GM19238 (cell line): Measurements from ENCODE around the gene FBXW11.
A peak's percentile ranks its signal among the peaks of the same experiment; 100 is the strongest.
"Not testable (repeated sequence)": the region's sequence is repeated elsewhere in the genome, so short reads cannot be mapped to it uniquely, and the experiment has no call there.

Experiments
- DNase-seq: peaks from one replicate; pipeline ENCODE4 v3.0.0; 2011; ENCODE audit warnings: low spot score; ENCODE audit not compliant: insufficient read length

FBXW11 gene

DNA sequence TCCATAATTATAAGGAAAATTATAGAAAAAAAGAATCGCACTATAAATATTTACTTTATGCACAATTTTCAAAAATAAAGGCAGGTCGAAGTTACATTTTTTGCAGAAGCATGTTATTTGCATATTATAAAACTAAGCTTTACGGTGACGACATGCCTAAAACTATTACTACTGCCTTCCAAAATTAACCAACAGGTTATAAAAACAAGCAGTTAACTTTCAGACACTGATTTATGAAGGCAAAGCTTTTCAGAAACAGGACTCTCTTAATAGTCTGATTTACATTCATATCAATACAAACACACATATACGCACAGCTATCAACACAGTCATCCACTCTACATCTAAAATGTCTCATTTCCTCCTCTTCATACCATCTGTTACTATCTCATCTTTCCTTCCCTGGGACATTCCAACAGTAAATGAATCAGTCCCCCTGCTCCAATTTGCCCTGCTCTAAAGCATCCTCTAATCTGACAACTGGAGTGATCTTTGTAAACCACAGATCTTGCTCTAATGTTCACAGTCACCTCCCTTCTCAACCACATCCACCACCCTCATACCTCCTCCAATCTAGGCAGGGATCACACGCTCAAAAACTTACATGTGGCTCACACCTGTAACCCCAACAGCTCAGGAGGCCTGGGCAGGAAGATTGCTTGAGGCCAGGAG, 21.6 kb downstream of the FBXW11 start:
- no peak for DNase-seq

DNA sequence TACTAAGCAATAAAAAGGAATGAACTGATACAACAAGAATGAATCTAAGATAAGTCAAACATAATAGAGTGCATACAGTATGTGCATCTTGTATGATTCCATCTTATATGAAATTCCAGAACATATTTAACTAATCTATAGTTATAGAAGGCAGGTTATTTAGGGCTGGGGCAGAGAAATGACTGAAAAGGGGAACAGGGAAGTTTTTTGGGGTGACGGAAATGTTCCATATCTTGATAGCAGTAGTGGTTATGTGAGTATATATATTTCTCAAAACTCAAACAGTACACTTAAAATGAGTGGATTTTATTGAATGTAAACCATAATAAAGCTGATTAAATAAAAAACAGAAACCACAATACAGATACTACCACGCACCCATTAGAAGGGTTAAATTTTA, 24.6 kb downstream of the FBXW11 start:
- no peak for DNase-seq

DNA sequence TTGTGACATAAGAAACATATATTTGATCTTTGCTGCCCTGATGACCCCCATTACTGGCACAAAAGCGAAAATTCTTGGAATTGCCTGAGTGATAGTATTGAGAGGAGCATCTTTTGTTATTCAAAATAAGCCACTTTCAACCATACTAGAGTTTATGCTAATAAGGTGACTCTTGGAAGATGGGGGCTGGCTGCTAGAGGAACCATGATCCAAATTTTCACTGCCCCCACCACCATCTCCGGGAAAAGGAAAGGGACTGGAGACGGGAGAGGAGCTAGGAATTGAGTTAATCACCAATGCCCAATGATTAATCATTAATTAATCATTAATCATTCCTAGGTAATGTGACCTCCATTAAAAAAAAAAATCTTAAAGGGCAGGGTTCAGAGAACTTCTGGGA, 25.6 kb downstream of the FBXW11 start:
- no peak for DNase-seq

DNA sequence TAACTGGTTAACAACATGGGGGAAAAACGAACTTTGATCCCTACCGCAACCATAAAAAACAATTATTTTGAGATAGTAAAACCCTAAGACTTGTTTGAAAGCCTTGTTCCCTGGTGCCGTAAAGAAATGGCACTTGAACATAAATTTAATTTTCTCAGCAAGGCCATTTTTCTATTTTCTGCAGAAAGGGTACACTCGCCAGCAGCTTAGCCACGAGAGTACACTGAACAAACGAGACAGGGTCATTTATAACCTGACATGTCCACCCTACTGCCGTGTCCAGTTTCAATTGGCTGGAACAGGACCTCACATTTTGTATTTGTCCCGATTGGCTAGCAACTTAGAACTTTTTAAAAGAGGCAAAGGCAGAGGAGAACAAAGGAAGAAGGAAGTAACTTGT, 26.8 kb downstream of the FBXW11 start:
- DNase-seq, result no peak

DNA sequence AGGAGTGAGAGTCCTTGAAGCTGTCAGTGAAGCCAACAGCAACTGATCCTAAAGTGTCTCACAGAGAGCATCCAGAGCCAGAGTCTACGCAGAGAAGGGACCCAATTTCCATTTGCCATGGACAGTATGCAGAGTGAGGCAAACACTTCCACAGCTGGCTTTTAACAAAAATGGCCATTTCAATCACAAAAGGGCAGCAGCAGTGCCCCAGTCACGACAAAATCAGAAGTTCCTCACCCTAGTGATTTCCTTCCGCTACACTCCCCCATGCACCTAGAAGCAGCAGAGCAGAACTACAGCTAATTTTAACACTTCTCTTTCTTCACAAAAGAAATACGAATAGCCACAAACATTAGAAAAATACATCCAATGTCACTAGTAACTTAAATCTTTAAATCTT, 27.9 kb downstream of the FBXW11 start:
- no peak for DNase-seq

DNA sequence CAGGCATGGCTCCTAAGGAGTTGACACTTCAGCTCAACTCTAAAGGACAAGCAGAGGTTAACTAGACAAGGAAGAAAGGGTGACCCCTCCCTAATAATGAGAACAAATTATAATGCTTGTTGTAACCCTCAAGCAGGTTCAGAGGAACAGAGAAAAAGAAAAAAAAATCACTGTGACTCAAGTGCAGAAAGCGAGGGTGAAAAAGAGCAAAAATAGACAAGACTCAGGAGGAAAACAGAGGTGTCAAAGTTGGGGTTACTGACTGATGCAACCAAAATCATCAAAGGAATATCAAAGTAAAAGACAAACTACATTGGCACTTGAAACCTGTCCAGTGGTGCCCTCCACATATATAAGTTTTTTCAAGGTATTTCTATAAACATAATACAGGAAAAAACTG, 28.4 kb downstream of the FBXW11 start:
- DNase-seq, result no peak

DNA sequence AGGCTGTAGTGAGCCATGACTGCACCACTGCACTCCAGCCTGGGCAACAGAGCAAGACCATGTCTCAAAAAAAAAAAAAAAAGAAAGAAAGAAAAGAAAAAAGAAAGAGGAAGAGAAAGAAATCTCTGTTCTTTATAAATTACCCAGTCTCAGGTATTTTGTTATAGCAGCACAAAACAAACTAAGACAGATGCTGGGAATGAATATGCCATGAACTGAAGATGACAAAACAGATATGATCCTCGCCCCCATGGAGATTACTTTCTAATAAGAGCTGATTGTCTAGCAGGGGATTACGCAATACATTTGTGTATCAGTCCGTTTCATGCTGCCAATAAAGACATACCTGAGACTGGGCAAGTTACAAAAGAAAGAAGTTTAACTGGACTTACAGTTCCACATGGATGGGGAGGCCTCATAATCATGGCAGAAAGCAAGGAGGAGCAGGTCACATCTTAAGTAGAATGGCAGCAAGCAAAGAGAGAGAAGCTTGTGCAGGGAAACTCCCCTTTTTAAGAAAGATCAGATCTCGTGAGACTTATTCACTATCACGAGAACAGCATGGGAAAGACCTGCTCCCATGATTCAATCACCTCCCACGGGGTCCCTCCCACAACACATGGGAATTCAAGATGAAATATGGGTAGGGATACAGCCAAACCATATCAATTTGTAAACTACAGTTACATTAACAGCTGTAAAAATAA, 29.0 kb downstream of the FBXW11 start:
- not testable (repeated sequence) for DNase-seq

DNA sequence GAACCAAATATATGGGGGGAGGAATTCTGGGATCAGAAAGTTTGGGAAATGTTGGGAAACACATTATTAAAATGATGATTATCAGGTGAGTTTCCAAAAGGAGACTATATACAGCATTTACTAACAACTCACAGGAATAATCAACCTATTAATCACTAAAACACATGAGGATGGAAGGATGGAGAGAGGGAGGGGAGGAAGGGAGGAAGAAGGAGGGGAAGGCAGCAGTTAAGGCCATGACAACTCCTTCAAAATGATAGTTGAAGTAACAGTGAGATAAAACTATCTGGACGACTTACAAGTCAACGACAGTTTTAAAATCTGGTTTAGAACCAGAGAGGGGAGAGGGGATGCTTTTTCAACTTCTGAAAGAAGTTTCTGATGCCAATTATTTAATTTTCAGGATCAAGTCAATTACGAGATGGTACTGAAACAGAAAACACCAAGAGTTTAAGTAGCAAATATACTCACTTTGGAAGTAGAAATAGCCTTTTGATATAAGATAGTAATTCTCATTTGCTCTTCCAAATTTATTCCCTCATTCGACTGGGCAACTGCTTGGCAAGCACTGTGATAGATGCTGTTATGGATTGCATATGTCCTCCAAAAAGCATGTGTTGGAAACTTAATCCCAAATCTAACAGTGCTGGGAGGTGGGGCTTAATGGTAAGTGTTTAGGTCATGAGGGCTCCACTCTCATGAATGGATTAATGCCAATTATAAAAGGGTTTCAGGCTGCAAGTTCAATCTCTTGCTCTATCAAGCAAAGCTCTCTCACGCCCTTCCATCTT, 30.4 kb downstream of the FBXW11 start:
- DNase-seq, result no peak

DNA sequence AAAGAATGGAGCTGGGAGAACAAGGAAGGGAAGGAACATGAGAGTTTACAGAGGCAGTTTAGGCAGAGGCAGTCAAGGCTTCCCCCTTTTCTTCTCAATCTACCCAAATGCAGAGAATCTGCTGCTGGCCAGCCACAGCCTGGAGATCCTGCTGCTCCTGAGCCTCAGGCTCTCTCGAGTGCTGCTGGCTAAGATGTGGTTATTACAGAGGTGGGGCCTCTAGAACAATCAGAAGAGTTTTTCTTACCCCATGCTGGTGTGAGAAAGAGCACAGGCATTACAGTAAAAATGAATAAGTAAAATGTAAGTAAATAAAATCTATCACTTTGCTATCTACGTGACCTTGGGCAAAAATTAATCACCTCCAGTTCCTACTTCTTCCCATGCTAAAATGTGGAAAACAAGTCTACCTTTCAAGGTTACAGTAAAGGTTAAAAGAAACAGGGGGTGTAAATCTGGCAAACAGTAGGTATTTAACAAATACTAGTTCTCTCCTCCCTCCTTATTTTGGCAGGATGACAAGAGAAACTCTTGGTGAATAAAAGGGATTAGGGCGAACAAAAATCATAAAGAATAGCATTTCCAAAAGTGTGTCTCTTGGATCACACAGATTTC, 31.1 kb downstream of the FBXW11 start:
- DNase-seq, result no peak

DNA sequence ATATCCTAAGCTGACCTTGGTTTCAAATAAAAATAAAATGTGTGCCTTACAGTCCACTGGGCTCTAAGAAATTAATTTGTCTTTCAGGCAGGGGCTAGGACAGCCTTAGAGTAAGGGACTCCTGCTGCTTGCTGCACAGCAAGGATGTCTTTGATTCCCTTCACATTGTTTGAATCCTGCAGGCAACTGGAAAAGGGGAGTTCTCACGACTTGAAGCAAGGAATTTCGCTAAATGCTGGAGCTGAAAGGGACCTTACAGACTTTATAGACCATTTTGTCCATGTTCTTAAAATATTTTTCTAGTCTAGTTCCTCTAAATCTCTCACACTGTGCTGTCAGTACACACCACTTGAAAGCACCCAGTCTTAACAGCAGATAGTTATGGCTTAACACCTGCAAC, 35.6 kb downstream of the FBXW11 start:
- DNase-seq, result no peak

DNA sequence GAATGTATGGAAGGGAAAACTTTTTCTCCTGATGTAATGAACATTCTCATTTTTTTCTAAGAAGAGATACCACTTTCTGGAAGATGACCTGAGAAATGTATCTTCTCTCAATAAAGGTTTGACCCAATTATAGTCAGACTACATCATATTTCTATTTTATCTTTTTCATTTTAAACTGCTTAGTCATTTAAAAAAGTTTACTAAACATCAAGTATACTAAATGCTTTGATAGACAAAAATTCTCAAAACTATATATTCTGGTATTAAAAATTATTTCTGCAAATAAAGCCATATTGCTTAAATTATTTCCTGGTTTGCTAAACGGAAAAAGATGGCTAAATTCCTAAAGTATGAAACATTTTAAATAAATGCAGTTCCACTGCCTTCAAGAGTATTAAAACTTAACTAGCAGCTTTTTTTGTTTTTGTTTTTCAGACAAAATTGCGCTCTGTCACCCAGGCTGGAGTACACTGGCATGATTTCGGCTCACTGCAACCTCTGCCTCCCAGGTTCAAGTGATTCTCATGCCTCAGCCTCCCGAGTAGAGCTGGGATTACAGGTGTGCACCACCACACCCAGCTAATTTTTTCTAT, 37.1 kb downstream of the FBXW11 start:
- DNase-seq, result no peak

DNA sequence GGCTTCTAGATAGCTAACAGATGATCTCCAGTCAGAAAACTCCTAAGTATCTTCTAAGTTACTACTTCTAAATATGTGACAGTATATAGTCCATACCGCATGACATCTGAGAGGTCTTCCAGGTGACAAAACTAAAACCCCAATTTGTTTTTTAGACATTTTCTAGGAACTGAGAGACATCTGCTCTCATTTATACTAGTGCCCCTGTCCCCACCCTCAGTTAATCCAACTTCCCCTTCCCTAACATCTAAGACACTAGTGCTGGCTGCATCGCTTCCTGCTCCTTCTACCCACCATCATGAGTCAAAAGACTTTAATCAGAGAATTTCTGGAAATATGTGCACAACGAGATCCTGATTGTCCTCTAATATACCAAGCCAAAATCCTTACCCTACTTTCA, 37.9 kb downstream of the FBXW11 start:
- DNase-seq, result no peak

DNA sequence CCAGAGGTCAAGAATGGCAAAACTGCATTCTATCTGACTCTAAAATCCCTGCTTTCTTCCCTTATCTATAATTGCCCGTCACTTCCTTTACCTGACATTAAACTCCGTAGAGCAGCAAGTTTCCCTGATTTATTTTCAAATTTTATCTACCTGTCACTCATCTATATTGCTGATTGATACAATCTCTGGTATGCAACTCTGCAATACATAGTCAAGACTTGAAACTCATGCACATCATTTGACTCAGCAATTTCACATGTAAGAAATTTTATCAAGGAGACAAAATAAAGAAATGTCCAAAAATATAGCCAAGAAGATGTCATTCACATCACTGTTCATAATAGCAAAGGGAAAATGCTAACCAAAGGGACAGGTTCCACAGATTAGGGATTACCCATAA, 39.5 kb downstream of the FBXW11 start:
- DNase-seq, result no peak

DNA sequence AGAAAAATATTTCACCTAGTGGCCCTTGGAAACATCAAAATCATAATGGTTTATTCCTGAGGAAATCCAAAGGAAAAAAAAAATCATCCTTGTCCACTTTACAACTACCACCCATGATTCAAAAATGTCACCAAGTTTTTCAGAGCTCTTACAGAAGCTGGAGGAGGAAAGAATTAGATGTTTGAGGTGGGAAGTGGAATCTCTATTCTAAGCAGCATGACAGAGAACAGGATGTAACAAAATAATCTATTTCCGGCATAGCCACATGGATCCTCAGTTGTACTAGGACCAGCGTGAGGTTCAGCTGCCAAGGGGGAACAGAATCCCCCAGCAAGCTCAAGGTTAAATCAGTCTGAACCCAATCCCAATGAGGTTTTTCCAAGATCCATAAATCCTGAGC, 40.2 kb downstream of the FBXW11 start:
- DNase-seq, result no peak

DNA sequence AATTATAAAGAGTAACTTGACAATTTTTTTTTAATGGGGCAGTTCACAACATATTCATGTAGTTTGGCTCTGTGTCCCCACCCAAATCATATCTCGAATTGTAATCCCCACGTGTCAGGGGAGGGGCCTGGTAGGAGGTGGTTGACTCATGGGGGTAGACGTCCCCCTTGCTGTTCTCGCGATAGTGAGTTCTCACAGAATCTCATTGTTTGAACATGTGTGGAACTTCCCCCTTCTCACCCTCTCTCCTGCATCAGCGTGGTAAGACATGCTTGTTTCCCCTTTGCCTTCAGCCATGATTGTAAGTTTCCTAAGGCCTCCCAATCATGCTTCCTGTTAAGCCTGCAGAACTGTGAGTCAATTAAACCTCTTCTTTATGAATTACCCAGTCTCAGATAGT, 40.7 kb downstream of the FBXW11 start:
- DNase-seq, result no peak

DNA sequence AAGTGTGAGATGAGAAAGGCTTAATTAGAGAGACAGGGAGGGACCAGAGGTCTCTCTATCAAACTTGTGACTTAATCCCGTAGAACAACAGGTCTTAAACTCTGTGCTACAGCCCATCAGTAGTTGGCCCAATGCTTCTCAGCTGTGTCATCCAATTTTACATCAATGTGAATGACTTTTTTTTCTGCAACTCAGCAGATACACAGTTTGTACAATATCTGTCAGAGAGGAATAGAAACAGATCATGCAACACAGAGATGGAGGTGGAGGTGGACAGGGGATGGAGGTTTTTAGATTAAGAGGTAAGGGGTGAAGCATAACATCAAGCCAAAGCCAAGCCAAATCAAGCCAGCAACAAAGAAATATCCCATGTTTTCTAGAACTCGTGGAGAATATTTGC, 43.0 kb downstream of the FBXW11 start:
- DNase-seq, result no peak

DNA sequence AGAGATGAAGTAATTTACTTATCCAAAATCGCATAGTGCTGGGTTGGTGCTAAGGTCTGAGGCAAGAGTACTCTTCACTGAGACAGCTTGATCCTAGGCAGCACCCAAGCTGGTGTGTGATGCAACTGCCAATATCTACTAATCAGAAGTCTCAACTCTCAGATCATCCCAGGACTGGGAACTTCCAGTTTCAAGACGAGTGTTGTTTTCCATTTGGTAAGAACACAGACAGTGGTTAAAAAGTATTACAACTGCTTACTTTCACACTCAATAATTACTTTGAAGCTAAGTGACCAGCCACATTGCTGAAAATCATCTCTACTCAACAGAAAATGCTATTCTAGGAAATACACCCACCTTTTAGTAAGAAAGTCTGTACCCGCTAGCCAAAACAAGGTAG, 45.3 kb downstream of the FBXW11 start:
- DNase-seq, result peak; percentile 14

DNA sequence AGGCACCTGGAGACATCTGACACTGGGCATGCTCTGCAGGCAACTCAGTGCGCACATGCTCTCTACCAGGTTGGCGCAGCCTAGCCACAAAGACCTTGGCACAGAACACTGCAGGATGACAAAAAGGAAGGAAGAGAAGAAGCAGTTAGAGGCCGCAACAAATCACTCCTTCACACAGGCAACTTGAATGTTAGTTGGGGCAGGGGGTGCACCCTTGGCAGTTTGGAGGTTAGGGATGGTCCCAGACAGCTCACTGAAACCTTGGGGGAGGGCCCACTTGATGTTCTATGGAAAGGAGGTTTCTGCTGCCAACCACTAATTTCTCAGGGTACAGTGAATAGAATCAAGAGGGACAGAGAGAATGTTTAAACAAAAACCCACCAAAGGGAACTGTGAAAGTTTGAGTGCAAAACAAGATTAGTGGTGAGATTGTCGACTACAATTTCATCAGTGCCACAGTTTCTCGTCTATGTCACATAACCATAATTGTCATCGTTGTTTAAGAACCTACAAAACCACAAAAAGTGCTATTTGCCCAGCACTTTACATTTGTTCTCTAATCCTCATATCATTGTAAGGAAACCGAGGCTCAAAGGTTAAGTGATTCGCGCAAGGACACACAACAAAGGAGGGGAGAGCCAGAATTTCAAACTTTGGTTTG, 48.7 kb downstream of the FBXW11 start:
- DNase-seq, result no peak

DNA sequence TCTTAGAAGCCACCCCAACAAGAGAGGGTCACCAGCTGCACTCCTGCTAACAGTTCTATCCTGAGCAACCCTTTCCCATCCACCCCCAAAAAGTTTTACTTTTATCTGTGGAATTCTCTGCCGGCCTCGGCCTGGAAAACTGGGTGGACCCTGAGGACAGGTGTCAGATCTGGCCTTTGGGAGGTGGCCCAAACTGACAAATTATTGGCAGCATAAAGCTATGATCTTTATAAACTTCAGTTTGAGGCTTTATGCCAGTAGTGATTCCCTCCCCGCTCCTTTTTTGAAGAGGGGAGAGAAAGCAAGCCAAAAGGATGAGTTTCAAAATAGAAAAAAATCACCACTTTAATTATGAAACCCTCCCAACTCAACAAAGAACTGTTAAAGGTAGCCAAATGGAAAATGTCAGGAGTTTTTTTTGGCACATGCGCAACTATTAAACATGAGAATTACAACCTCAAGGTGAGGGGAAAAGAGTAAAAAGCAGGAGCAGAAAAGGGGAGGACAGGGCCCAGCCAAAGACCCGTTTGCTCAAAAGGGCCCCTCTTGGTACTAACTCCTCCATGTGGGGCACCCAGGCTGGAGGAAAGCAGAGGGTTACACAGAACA, 49.4 kb downstream of the FBXW11 start:
- no peak for DNase-seq

DNA sequence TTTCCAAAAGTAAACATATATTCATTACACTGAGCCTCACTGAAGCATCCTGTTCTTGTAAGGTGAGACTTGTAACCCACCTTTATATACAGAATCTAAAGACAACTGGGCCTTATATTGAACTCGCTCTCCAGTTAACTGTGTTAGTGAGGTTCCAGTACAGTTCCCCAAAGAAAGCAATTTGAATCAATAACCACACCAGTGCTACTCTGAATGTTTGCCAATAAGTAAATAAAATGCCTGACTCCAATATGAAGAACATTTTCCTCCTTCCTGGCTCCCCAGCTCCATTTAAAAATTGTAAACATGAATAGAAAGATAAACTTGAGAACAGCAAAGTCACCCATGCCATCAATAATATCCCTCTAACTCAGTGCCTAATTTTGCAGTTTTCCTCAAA, 50.1 kb downstream of the FBXW11 start:
- DNase-seq, result no peak

DNA sequence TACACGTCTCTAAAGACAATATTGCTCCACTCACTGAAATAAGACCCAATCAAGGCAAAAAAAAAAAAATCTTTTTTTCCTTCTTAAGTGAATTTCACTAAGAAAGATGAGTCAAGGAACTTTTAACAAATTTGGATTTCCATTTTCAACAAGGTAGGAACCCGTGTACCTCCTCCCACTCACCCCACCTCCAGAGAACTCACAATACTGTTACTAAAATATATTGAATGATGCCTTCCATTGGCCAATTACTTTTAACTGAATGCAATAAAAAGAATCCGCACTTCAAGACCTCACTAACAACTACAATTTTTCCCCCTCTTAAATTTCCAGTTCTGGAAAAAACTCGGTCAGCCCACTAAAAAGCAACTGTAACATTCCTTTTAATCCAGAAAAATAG, 50.7 kb downstream of the FBXW11 start:
- no peak for DNase-seq
